GM19239 (cell line): ENCODE results near the gene MGMT.

Experiments
- DNase-seq: peaks from one replicate; pipeline ENCODE4 v3.0.0; 2011; ENCODE audit warnings: low spot score; ENCODE audit not compliant: insufficient read length
- FAIRE-seq: peaks from 2 replicates; lab custom pipeline; 2011; peaks lifted over from hg19 to GRCh38; lab: Jason Lieb, UNC

Gene MGMT

DNA sequence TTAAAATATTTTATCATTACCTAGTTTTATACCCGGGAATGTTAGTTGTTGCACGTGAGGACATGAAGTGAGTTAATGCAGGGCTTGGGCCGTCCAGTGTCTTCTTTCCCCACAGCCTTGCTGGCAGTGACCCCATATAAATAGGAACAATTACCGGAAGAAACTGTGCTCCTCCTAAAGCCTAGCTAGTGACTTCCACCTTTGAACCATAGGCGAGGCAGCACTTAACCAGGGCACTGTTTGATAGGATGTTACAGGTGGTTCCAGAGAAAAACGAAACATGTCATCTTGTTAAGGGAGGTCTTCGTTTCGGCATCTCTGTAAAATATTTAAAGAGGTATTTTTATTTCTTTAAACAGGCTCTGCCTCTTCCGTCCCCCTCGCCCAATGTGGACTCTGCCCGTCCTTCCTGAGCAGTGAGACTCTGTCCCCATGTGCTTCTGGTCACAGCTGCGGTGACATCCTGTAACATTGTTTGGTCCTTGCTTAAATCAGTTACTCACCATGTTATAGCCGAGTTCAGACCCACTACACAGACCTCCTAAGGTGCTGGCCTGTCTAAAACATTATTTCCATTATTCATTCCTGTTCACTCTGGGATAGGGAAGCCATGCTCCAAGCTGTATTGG is 145.6 kb downstream of the MGMT start:
- FAIRE-seq (no peak), DNase-seq (no peak)

DNA sequence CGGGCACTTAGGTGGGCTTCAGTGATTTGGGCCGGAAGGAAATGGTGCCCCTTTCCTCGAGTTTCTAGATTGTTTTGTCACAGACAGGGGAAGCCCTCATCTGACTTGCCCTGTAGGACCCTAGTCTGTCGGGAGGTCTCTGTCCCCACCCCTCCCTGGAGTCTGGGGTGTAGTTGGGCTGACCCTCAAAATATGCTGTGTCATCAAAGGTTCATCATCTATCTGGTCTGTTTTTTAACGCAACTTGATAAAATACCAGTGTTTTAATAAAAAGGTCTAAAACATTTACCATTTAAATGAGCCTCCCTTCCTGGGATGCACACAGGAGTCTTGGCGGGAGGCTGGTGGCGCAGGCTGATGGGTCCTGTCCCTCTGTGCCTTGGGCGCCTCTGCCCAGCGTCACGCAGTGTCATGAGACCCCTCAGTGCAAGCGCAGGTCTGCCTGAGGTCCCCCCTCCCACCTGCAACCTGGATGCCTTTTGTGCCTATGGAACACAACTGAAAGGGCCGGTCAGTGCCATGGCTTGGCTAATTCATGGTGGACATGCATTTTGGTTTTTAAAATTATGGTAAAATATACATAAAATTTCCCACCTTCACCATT is 146.4 kb downstream of the MGMT start:
- DNase-seq (no peak), FAIRE-seq (no peak)

DNA sequence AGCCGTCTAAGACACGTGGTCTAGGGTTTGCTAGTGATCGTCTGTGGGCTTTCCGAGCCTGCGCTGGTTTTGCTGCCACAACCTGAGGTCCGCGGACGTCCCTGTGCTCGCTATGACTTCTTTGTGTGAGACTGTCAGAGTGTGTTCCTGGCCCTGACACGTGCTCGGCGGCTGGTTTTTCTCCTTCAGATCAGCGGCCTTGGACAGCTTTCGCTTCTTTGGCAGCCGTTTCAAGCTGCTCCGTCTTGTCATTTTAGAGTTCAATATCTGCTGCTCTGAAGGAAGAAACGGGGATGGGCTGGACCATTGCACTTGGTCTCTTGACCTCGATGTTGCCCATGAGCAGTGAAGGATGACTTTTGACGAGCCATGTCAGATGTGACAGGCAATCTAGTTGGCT is 147.3 kb downstream of the MGMT start:
- DNase-seq = no peak
- FAIRE-seq = no peak

- no peak for FAIRE-seq
- no peak for DNase-seq
Observed at GRCh38 chr10:129615381-129615780, 148.3 kb downstream of the MGMT start.

- DNase-seq (no peak), FAIRE-seq (no peak)
Observed at GRCh38 chr10:129615921-129616525, 149.0 kb downstream of the MGMT start.

DNA sequence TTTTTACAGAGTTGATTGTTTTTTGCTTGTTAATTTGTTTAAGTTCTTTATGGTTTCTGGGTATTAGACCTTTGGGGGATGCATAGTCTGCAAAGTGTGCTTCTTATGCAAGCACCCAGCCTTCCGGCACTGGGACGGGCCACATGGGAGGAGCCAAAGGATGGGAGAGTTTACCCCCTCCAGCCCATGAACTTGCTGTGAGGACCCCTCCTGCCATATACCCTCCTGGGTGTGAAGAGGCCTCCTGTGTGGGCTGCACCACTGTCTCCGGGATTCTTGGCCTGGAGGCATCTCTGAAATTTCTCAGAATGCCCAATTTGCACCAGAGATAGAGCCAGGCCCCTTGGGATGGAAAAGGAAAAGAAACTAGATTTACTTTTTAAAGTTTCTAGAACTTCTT is 150.7 kb downstream of the MGMT start:
- no peak for FAIRE-seq
- DNase-seq = no peak

DNA sequence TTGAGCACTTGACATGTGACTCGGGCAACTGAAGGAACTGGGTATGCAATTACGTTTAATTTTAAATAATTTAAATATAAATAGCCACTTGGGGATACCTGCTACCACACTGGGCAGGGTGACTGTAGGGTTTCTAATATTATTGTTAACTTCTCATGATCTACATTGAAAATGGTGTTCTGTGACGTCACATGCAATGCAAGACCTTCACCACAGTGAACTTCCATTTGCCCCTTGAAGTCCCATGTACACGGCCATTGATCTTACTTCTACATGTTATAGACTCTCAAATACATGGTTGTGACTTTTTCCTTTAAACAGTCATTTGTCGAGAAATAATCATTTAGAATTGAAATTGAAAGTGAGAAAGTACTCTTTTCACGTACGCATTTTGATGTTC is 154.0 kb downstream of the MGMT start:
- no peak for FAIRE-seq
- DNase-seq = no peak

- FAIRE-seq (no peak), DNase-seq (no peak)
Observed at GRCh38 chr10:129621693-129622092, 154.7 kb downstream of the MGMT start.

DNA sequence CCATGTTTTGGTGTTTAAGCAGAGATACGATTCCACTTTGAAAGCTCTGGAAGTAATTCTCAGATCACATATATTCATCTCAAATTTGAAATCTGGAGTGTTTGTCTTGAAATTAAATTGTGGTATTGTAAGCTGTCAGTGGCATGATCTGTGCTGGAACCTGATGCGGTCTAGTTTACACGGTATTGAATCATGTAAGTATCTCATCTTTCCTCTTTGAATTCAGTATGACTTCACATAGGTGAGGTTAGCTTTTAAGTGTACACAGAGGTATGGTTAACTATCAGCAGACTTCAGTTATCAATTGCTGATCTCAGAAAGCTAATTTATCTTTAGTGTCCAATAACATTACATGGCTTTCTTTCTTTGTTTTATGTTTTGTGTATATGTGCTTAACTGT is 155.2 kb downstream of the MGMT start:
- FAIRE-seq = no peak
- DNase-seq = no peak

- DNase-seq = no peak
- no peak for FAIRE-seq
Observed at GRCh38 chr10:129622736-129623135, 155.7 kb downstream of the MGMT start.

DNA sequence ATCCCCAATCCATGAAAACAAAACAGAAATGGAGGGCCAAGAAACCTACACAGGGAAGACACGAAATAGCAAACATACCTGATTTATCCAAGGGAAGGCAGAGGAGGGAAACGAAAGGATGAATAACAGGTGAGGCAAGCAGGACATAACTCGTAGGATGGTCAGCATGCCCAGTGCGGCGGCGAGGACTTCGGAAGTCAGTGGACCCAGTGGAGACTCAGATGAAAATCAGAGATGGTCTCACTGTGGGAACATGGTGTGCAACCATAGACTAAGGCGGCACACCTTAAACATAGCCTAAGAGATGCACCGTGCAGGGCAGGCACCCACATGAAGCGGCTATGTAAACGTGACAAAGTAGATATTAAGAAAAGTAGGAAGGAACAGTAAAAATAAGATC is 157.5 kb downstream of the MGMT start:
- DNase-seq = no peak
- no peak for FAIRE-seq

DNA sequence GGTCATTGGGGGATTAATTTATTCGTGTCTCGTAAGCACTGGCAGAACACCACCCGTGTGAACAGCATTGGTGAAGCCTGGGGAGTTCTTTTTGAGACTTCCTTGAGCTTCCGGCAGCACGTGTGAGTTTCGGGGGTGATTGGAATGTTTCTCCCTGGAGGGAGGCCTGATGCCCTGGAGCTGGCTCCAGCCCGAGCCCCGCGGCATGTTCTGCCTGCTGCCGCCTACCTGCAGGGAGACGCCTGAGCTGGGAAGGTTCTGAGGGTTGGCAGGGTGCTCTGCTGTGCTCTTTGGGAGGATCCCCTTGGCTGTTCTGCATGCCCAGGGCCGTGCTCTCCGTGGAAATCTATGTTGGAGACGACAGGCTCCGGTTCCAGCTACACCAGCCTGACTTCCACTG is 159.3 kb downstream of the MGMT start:
- FAIRE-seq = no peak
- DNase-seq = no peak

DNA sequence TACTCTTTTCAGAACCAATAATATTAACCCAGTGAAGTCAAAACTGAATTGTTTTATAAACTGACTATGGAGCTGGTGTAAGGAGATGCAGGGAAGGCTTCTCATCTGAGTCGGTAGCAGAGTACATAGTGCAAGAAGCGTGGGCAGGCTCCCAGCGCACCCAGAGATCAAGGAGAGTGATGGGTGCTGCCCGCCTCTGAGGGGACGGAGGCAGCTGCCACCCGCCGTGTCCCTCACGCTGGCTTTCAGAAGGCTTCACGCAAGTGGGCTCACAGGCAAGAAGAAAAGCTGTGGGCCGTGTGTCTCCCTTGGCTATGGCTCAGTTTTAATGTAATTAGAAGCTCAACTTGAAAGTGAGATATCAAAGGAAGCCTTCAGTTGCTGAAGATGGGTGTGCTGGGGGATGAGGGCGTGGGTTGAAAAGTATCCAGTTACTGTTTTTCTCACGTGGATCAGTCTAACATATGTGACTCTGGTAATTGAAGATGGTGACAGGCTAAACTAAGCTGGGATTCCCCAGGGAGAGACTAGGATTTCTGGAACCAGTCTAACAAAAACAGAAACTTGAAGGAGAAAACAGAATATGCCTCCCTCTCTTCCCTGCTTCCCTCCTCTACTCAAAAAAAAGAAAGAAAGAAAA is 159.9 kb downstream of the MGMT start:
- DNase-seq = no peak

DNA sequence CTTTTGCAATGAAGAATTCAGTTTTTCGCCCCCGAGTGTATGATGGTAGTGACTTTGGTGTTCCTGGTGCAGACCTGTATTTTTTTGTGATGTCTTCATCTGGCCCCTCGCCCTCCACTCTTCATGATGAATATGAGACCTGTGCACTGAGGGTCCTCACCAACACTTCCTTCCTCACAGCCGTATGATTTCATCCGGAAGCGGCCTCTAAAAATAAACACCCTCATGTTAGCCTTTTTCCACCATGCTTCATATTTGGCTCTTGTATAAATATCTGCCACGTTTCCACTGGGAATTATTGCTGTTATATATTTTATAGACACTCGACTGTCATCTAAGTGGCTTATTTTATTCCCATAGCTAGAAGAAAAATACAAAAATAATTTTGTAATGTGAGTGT is 160.4 kb downstream of the MGMT start:
- no peak for DNase-seq
- no peak for FAIRE-seq

More for the DNA sequence above, 159.9 kb downstream of the MGMT start:
- no peak for FAIRE-seq

DNA sequence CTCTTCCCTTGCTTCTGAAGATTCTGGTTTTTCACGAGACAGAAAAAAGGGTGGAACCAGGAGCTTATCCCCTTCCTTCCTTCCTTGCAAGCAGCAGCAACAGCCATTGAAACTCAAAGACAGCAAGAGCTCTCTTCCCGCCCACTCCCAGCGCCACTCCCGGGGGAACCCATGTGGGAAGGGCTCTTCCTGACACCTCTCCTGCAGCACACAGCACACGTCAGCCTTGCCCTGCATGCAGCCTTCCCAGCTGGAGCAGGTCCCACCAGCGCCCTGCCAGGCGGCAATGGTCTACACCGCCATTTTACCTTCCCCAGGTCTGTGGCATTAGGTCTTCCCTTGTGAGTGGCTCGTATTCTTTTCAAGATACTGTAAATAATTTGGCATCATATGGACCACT is 161.8 kb downstream of the MGMT start:
- FAIRE-seq = no peak
- DNase-seq = no peak

DNA sequence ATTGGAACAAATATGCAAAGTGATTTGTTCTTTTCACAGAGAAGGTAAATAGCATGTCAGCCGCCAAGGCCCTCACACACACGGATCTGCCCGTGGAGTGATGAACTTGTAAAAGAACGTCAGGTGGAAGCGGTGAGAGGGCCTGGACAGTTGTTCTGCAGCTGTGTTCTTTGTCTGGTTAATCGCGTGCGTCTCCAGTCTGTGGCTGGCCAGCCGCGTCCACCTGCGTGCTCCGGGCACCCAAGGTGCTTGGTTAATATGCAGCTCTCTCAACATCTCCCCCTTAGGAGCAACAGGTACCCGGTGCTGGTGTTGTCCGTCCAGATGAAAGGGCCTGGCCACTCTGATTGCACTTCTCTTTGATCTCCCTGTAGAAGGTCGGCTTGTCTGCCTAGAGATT is 162.9 kb downstream of the MGMT start:
- no peak for DNase-seq
- no peak for FAIRE-seq

GRCh38 chr10:129631006-129631405 is 164.0 kb downstream of the MGMT start:
- DNase-seq (no peak), FAIRE-seq (no peak)

GRCh38 chr10:129631870-129632623 is 165.0 kb downstream of the MGMT start:
- FAIRE-seq (no peak), DNase-seq (no peak)

- FAIRE-seq (no peak), DNase-seq (no peak)
Observed at GRCh38 chr10:129637010-129637409, 170.0 kb downstream of the MGMT start.

DNA sequence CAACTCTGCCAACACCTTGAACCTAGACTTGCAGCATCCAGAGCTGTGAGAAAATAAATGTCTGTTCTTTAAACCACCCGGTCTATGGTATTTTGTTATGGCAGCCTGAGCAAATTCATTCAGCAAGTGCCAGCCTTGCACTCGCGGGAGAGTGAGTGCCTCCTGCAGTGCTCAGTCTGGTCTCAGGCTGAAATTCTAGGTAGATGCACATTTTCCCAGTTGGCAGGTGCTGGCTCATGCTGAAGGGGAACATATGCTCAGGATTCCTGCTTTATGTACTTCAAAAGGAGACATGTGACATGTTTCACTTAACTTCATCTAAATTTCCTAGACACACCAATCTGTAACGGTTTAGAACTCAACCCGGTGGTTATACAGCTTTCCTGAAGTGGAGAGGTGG is 170.8 kb downstream of the MGMT start:
- no peak for DNase-seq
- FAIRE-seq = no peak

DNA sequence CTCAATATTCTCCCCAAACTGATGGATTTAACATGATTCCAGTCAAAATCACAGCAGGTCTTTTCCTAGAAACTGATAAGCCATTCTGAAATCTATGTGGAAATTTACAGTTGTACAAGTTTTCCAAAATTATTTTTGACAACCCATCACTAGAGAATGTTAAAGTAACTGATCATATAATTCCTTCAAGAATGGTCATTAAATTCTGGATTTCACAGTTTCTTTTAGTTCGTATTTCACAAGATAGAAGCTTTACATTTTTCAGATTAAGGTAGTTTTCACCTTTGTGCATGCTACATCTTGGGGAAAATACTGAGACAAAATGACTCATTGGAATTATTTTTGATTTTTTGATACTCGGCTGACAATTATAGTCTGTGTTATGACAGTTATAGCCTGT is 174.3 kb downstream of the MGMT start:
- DNase-seq (no peak), FAIRE-seq (no peak)
